BLaER1 treated with 17β-estradiol and CSF1 and Interleukin-3, amounts not matched to agents 10 nM and 100 nM (cell line): ENCODE data around the gene BICRAL.

Experiments used
- H3K27ac ChIP-seq, 11 experiments: shearing (Covaris generic); formaldehyde crosslinking; 2 replicates each; pipeline ENCODE4 v1.8.1; 2022
- H3K27me3 ChIP-seq, 11 experiments: shearing (Covaris generic); formaldehyde crosslinking; 2 replicates each; pipeline ENCODE4 v1.8.1; 2022
- H3K36me3 ChIP-seq, 11 experiments: shearing (Covaris generic); formaldehyde crosslinking; 2 replicates each; pipeline ENCODE4 v1.8.1; 2022
- H3K4me1 ChIP-seq, 10 experiments: shearing (Covaris generic); formaldehyde crosslinking; 2 replicates each; pipeline ENCODE4 v1.8.1; 2022
- H3K4me2 ChIP-seq, 11 experiments: shearing (Covaris generic); formaldehyde crosslinking; 2 replicates each; pipeline ENCODE4 v1.8.1; 2022
- H3K4me3 ChIP-seq, 10 experiments: shearing (Covaris generic); formaldehyde crosslinking; 2 replicates each; pipeline ENCODE4 v1.8.1; 2022
- H3K9ac ChIP-seq, 11 experiments: shearing (Covaris generic); formaldehyde crosslinking; 2 replicates each; pipeline ENCODE4 v1.8.1; 2022
- H3K9me3 ChIP-seq, 11 experiments: shearing (Covaris generic); formaldehyde crosslinking; replicated peaks in 1 of 11; 2 replicates each; pipeline ENCODE4 v1.8.1; 2022
- H4K20me1 ChIP-seq, 11 experiments: shearing (Covaris generic); formaldehyde crosslinking; 2 replicates each; pipeline ENCODE4 v1.8.1; 2022
- Cebpa-rat ChIP-seq, 11 experiments: shearing (Covaris generic); IDR thresholded peaks; 2 replicates each; pipeline ENCODE4 v1.8.1; 2022

Gene BICRAL

GRCh38 chr6:42745640-42746462 is 36.0 kb upstream of the BICRAL start, which contains the start of gene TBCC:
Gene TBCC, minus strand, starts transcription at chr6:42746103. Its CDS starts 30 bp downstream, at chr6:42746073.
- Histone ChIP-seq H3K27me3 (no peaks in the 10 kb centered on the region), H3K9ac (peak within 1 kb of the TSS; percentile 88 to 99 (median 97)), H4K20me1 (peaks cover 10 to 24% (median 21%) of the 10 kb centered on the region in 11 experiments; a peak in 19 of 22 replicates), H3K4me1 (peaks cover 56 to 64% (median 59%) of the 10 kb centered on the region in 10 experiments), H3K4me3 (peak within 1 kb of the TSS; percentile 78 to 99 (median 96)), H3K4me2 (peak within 1 kb of the TSS; percentile 89 to 98 (median 96)), H3K9me3 (no peaks in the 10 kb centered on the region), H3K27ac (peak within 1 kb of the TSS; percentile 83 to 99 (median 96)), H3K36me3 (peaks cover 0 to 7% (median 0%) of the 10 kb centered on the region in 11 experiments; a peak in 2 of 22 replicates)
- no peak for TF ChIP-seq Cebpa-rat (IDR thresholded peaks at IDR 0.05)

GRCh38 chr6:42746463-42747391 is 35.1 kb upstream of the BICRAL start:
- Histone ChIP-seq H3K4me3 (peak overlapping the region; percentile 63 to 97 (median 74)), H4K20me1 (peaks cover 10 to 24% (median 21%) of the 10 kb centered on the region in 11 experiments; a peak in 19 of 22 replicates), H3K4me2 (peak overlapping the region; percentile 79 to 96 (median 88)), H3K9ac (peak overlapping the region; percentile 81 to 96 (median 91)), H3K27me3 (no peaks in the 10 kb centered on the region), H3K27ac (peak overlapping the region; percentile 64 to 97 (median 94)), H3K9me3 (no peaks in the 10 kb centered on the region), H3K4me1 (peaks cover 47 to 64% (median 51%) of the 10 kb centered on the region in 10 experiments), H3K36me3 (peaks cover 0 to 7% (median 0%) of the 10 kb centered on the region in 11 experiments; a peak in 2 of 22 replicates)
- no peak for TF ChIP-seq Cebpa-rat (IDR thresholded peaks at IDR 0.05)

GRCh38 chr6:42748203-42748898 is 33.5 kb upstream of the BICRAL start:
- H3K4me3 ChIP-seq = peak overlapping the region; percentile 63 to 97 (median 74); a peak in 17 of 20 replicates
- H3K27me3 ChIP-seq = no peaks in the 10 kb centered on the region
- peak overlapping the region in 9 of 11 experiments; percentile 91 to 97 (median 94); a peak in 16 of 22 replicates for H3K27ac ChIP-seq
- peak overlapping the region; percentile 81 to 96 (median 91); a peak in 20 of 22 replicates for H3K9ac ChIP-seq
- H4K20me1 ChIP-seq = peaks cover 10 to 23% (median 20%) of the 10 kb centered on the region in 11 experiments; a peak in 19 of 22 replicates
- peaks cover 0 to 7% (median 0%) of the 10 kb centered on the region in 11 experiments; a peak in 5 of 22 replicates for H3K36me3 ChIP-seq
- peak overlapping the region; percentile 79 to 96 (median 88) for H3K4me2 ChIP-seq
- TF ChIP-seq Cebpa-rat (IDR thresholded peaks at IDR 0.05) = no peak
- peaks cover 31 to 51% (median 34%) of the 10 kb centered on the region in 10 experiments for H3K4me1 ChIP-seq
- no peaks in the 10 kb centered on the region for H3K9me3 ChIP-seq

- no peaks in the 10 kb centered on the region for H3K27me3 ChIP-seq
- no peak overlapping the region for H3K27ac ChIP-seq
- H3K9me3 ChIP-seq = no peaks in the 10 kb centered on the region
- peak overlapping the region in 2 of 11 experiments; percentile 55 to 60; a peak in 3 of 22 replicates for H3K4me2 ChIP-seq
- no peak for TF ChIP-seq Cebpa-rat (IDR thresholded peaks at IDR 0.05)
- no peaks in the 10 kb centered on the region; a peak in 1 of 22 replicates for H4K20me1 ChIP-seq
- peaks cover 16 to 36% (median 18%) of the 10 kb centered on the region in 10 experiments for H3K4me1 ChIP-seq
- no peak overlapping the region for H3K9ac ChIP-seq
- H3K4me3 ChIP-seq = no peak overlapping the region
- H3K36me3 ChIP-seq = no peaks in the 10 kb centered on the region; a peak in 3 of 22 replicates
These were observed 30.8 kb upstream of the BICRAL start for GRCh38 chr6:42751055-42751454.

GRCh38 chr6:42754759-42755158 is 27.1 kb upstream of the BICRAL start:
- Histone ChIP-seq H3K27me3 (no peaks in the 10 kb centered on the region), H3K4me3 (no peak overlapping the region), H3K9ac (no peak overlapping the region), H3K27ac (no peak overlapping the region), H3K4me1 (peaks cover 0 to 16% (median 0%) of the 10 kb centered on the region in 10 experiments; a peak in 6 of 20 replicates), H3K36me3 (peaks cover 0 to 12% (median 0%) of the 10 kb centered on the region in 11 experiments; a peak in 5 of 22 replicates), H3K4me2 (no peak overlapping the region), H3K9me3 (no peaks in the 10 kb centered on the region), H4K20me1 (no peaks in the 10 kb centered on the region; a peak in 1 of 22 replicates)
- TF ChIP-seq Cebpa-rat (IDR thresholded peaks at IDR 0.05) = no peak

GRCh38 chr6:42756722-42757121 is 25.1 kb upstream of the BICRAL start:
- Histone ChIP-seq H3K4me1 (peaks cover 0 to under 1% (median 0%) of the 10 kb centered on the region in 10 experiments; a peak in 2 of 20 replicates), H3K27me3 (no peaks in the 10 kb centered on the region), H3K36me3 (peaks cover 0 to 15% (median 0%) of the 10 kb centered on the region in 11 experiments; a peak in 6 of 22 replicates), H3K4me3 (no peak overlapping the region), H3K4me2 (no peak overlapping the region), H3K9me3 (no peaks in the 10 kb centered on the region), H3K9ac (no peak overlapping the region), H3K27ac (no peak overlapping the region), H4K20me1 (no peaks in the 10 kb centered on the region; a peak in 1 of 22 replicates)
- no peak for TF ChIP-seq Cebpa-rat (IDR thresholded peaks at IDR 0.05)

GRCh38 chr6:42758756-42759430 is 23.0 kb upstream of the BICRAL start:
- no peak overlapping the region for H3K27ac ChIP-seq
- no peaks in the 10 kb centered on the region for H3K4me1 ChIP-seq
- H3K9ac ChIP-seq = no peak overlapping the region
- no peaks in the 10 kb centered on the region for H3K9me3 ChIP-seq
- no peak overlapping the region for H3K4me2 ChIP-seq
- no peaks in the 10 kb centered on the region; a peak in 1 of 22 replicates for H4K20me1 ChIP-seq
- no peak for TF ChIP-seq Cebpa-rat (IDR thresholded peaks at IDR 0.05)
- no peak overlapping the region for H3K4me3 ChIP-seq
- peaks cover 0 to 15% (median 0%) of the 10 kb centered on the region in 11 experiments; a peak in 6 of 22 replicates for H3K36me3 ChIP-seq
- H3K27me3 ChIP-seq = no peaks in the 10 kb centered on the region
